CD14-positive monocyte (primary cell): Measurements from ENCODE around the gene MARVELD1. TPM values are rescaled to one million over a fixed set of nuclear protein-coding genes. Genes with fewer than 3 reads are reported as not detected.

Experiments used
- DNase-seq, 3 donors: peaks; one replicate each; pipeline ENCODE4 v3.0.0-alpha.2; 2011 to 2022
- H2AFZ ChIP-seq: 2 replicates; pipeline ENCODE4 v1.6.0; 2012; ENCODE audit warnings: mild to moderate bottlenecking, low read depth, low read length, inconsistent platforms; ENCODE audit not compliant: insufficient read depth, poor library complexity, severe bottlenecking
- H3K27ac ChIP-seq, 2 donors: 1 replicate in 1 of 2; 2 replicates in 1 of 2; pipeline ENCODE4 v1.5.1; 2012 to 2013; ENCODE audit warnings: low read length in 2 of 2, control low read depth in 1 of 2, inconsistent platforms in 1 of 2, low read depth in 1 of 2, mild to moderate bottlenecking in 1 of 2
- H3K27me3 ChIP-seq, 2 donors: one replicate each; pipeline versions ENCODE4 v1.6.0 to v1.6.1; 2011 to 2013; ENCODE audit warnings: low read length in 2 of 2; ENCODE audit not compliant: control insufficient read depth in 2 of 2, insufficient read depth in 2 of 2
- H3K36me3 ChIP-seq, 2 donors: replicated peaks in 1 of 2; 1 replicate in 1 of 2; 2 replicates in 1 of 2; pipeline versions ENCODE4 v1.5.1 to v1.6.1; 2012 to 2013; ENCODE audit warnings: low read length in 2 of 2, control low read depth in 1 of 2, inconsistent platforms in 1 of 2, mild to moderate bottlenecking in 1 of 2; ENCODE audit not compliant: insufficient read depth in 2 of 2, control insufficient read depth in 1 of 2
- H3K4me1 ChIP-seq, 2 donors: 1 replicate in 1 of 2; 2 replicates in 1 of 2; pipeline versions ENCODE4 v1.5.1 to v1.6.1; 2012 to 2013; ENCODE audit warnings: low read length in 2 of 2, control low read depth in 1 of 2, inconsistent platforms in 1 of 2, mild to moderate bottlenecking in 1 of 2, moderate library complexity in 1 of 2; ENCODE audit not compliant: insufficient read depth in 2 of 2, control insufficient read depth in 1 of 2
- H3K4me2 ChIP-seq: replicated peaks from 2 replicates; pipeline ENCODE3; 2012; ENCODE audit warnings: low read length, moderate library complexity, mild to moderate bottlenecking; ENCODE audit not compliant: poor library complexity, severe bottlenecking; ENCODE audit errors: extremely low read depth
- H3K4me3 ChIP-seq, 3 experiments: fragments of 200-600 bp in 1 of 3; sonication (generic) in 1 of 3; replicated peaks in 1 of 3; 1 replicate in 2 of 3; 2 replicates in 1 of 3; pipeline ENCODE4 v1.5.1; 2011 to 2013; ENCODE audit warnings: low read length in 3 of 3, mild to moderate bottlenecking in 3 of 3, control low read depth in 2 of 3, low read depth in 2 of 3, inconsistent platforms in 1 of 3, moderate library complexity in 1 of 3
- H3K79me2 ChIP-seq: 2 replicates; pipeline ENCODE4 v1.6.0; 2012; ENCODE audit warnings: mild to moderate bottlenecking, control low read depth, inconsistent platforms, low read length, moderate library complexity; ENCODE audit not compliant: insufficient read depth
- H3K9ac ChIP-seq: 2 replicates; pipeline ENCODE4 v1.6.0; 2017; ENCODE audit warnings: low read length, mild to moderate bottlenecking; ENCODE audit not compliant: insufficient read depth, poor library complexity, severe bottlenecking
- H3K9me3 ChIP-seq, 2 donors: replicated peaks in 1 of 2; 1 replicate in 1 of 2; 2 replicates in 1 of 2; pipeline versions ENCODE4 v1.5.1 to v1.6.1; 2012 to 2013; ENCODE audit warnings: low read length in 2 of 2, control low read depth in 1 of 2; ENCODE audit not compliant: control insufficient read depth in 1 of 2, insufficient read depth in 1 of 2
- H4K20me1 ChIP-seq: 2 replicates; pipeline ENCODE4 v1.6.0; 2012; ENCODE audit warnings: mild to moderate bottlenecking, low read length, control low read depth, moderate library complexity; ENCODE audit not compliant: insufficient read depth
- H3K27ac Mint-ChIP-seq, 7 donors: one replicate each; pipeline ENCODE4 v1.8.0; 2020; ENCODE audit warnings: mild to moderate bottlenecking in 7 of 7, mixed read lengths in 7 of 7, moderate library complexity in 6 of 7, inconsistent platforms in 2 of 7
- H3K27me3 Mint-ChIP-seq, 3 donors: one replicate each; pipeline ENCODE4 v1.8.0; 2021 to 2022; ENCODE audit warnings: low read depth in 3 of 3, mild to moderate bottlenecking in 3 of 3, mixed read lengths in 3 of 3, moderate library complexity in 3 of 3, inconsistent platforms in 1 of 3
- H3K36me3 Mint-ChIP-seq, 2 donors: one replicate each; pipeline ENCODE4 v1.8.0; 2020; ENCODE audit warnings: mixed read lengths in 2 of 2, inconsistent platforms in 1 of 2, mild to moderate bottlenecking in 1 of 2
- H3K4me1 Mint-ChIP-seq: one replicate; pipeline ENCODE4 v1.8.0; 2020; ENCODE audit warnings: mild to moderate bottlenecking, mixed read lengths
- H3K4me3 Mint-ChIP-seq, 2 donors: one replicate each; pipeline ENCODE4 v1.8.0; 2020; ENCODE audit warnings: mild to moderate bottlenecking in 2 of 2, mixed read lengths in 2 of 2, moderate library complexity in 1 of 2
- H3K9me3 Mint-ChIP-seq, 7 donors: one replicate each; pipeline ENCODE4 v1.8.0; 2020 to 2022; ENCODE audit warnings: mixed read lengths in 7 of 7, mild to moderate bottlenecking in 6 of 7, moderate library complexity in 6 of 7, inconsistent platforms in 2 of 7
- CTCF ChIP-seq: fragments of 200-600 bp; IDR thresholded peaks from one replicate; pipeline ENCODE4 v1.8.0; 2022; ENCODE audit warnings: antibody characterized with exemption, mild to moderate bottlenecking
- WGBS: methylation state at CpG from one replicate; pipeline ENCODE4 v1.1.5; 2013; ENCODE audit warnings: missing lambda C conversion rate; ENCODE audit not compliant: insufficient coverage; 5-methylcytosine and 5-hydroxymethylcytosine counted together
- intact Hi-C, 2 donors: fragments of 100-400 bp; cut with micrococcal nuclease; formaldehyde crosslinking; loops; one replicate each; pipeline versions ENCODE4 v1.15.0 to v1.15.1; 2023
- polyA plus RNA-seq, 3 donors: library from polyadenylated mRNA; depleted of rRNA in 1 of 3; unstranded in 2 of 3; stranded (reverse) in 1 of 3; fragments of 300-500 nt in 2 of 3; fragments of >200 nt in 1 of 3; fragmentation: Illumina TruSeq in 2 of 3; gene quantifications; 1 replicate in 2 of 3; 2 replicates in 1 of 3; pipeline ENCODE4 v1.2.3, GENCODE V29; 2012 to 2021

MARVELD1 gene
- polyA plus RNA-seq, 3 donors = 3.7 to 28.0 (median 9.2) TPM

DNA sequence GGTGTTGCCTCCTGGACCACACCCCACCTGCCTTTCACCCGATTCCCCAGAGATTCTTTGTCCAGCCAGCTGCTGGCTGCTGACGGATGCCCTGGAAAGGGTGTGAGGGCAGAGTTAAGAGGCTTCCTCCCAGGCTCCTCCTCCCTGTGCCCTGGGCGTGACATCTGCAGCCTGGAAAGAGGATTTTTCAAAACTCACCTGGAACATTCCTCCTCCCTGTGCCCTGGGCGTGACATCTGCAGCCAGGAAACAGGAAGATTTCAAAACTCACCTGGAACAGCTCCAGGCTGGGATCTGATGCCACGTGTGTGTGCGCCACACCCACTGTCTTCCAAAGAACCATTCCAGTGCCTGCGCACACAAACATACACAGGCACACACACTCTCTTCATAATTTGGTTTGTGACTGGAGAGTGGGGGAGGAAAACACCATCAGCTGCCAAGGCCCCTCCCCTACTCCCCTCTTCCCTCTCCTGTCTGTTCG, 5.2 kb downstream of the MARVELD1 start:
- H3K36me3 Mint-ChIP-seq = peaks cover 29 to 32% of the 10 kb centered on the region in 2 donors
- H3K27me3 ChIP-seq = no peaks in the 10 kb centered on the region
- H4K20me1 ChIP-seq = peaks cover 33% of the 10 kb centered on the region
- H3K27me3 Mint-ChIP-seq = peaks cover 0 to 1% (median 0%) of the 10 kb centered on the region in 3 donors
- intact Hi-C loops = no loop called here
- peak overlapping the region; percentile 51 to 68 for H3K27ac ChIP-seq
- H2AFZ ChIP-seq = no peak overlapping the region
- no peak overlapping the region for H3K9ac ChIP-seq
- H3K79me2 ChIP-seq = peaks cover 18% of the 10 kb centered on the region
- peak overlapping the region in 5 of 7 donors; percentile 15 to 87 (median 74) for H3K27ac Mint-ChIP-seq
- no peak for DNase-seq
- no peaks in the 10 kb centered on the region for H3K9me3 ChIP-seq
- no peak for TF ChIP-seq CTCF
- peaks cover 42 to 51% of the 10 kb centered on the region in 2 donors for H3K4me1 ChIP-seq
- WGBS = 44% methylated on average over 3 of the region's 8 CpGs
- H3K36me3 ChIP-seq = peaks cover 0 to 28% of the 10 kb centered on the region in 2 donors
- no peak overlapping the region for H3K4me3 Mint-ChIP-seq
- H3K9me3 Mint-ChIP-seq = peaks cover 0 to 1% (median 0%) of the 10 kb centered on the region in 7 donors
- H3K4me1 Mint-ChIP-seq = peaks cover 44% of the 10 kb centered on the region
- H3K4me2 ChIP-seq = no peak overlapping the region
- H3K4me3 ChIP-seq = no peak overlapping the region

DNA sequence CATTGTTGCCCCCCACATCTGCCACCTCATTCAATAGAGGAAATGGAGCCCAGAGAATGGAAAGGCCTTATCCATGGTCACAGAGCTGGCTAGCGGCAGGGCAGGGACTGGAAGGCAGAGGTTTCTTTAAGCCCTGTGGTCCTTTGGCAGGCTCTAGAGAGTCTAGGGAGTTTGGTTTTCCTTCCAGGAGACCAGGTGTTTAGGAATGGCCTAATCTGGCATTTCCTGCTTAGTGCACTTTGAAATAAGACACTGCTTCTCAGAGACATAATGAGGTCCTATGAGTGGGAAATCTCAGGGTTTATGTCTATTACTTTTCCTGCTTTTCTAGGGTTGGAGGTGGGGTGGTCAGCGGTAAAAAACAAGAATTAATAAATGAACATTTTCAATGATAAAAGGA, 6.1 kb downstream of the MARVELD1 start:
- no peak for DNase-seq
- Histone ChIP-seq H2AFZ (no peak overlapping the region), H3K27ac (no peak overlapping the region), H3K27me3 (no peaks in the 10 kb centered on the region), H3K4me2 (no peak overlapping the region), H3K9ac (no peak overlapping the region), H4K20me1 (peaks cover 33% of the 10 kb centered on the region), H3K4me1 (peaks cover 45 to 50% of the 10 kb centered on the region in 2 donors), H3K9me3 (no peaks in the 10 kb centered on the region), H3K79me2 (peaks cover 17% of the 10 kb centered on the region), H3K36me3 (peaks cover 0 to 28% of the 10 kb centered on the region in 2 donors), H3K4me3 (no peak overlapping the region)
- intact Hi-C loops = no loop called here
- WGBS = 100% methylated on average over 2 of the region's 2 CpGs
- peaks cover 46% of the 10 kb centered on the region for H3K4me1 Mint-ChIP-seq
- no peak for TF ChIP-seq CTCF
- H3K27ac Mint-ChIP-seq = no peak overlapping the region
- H3K4me3 Mint-ChIP-seq = no peak overlapping the region
- H3K36me3 Mint-ChIP-seq = peaks cover 29 to 32% of the 10 kb centered on the region in 2 donors
- peaks cover 0 to 1% (median 0%) of the 10 kb centered on the region in 3 donors for H3K27me3 Mint-ChIP-seq
- H3K9me3 Mint-ChIP-seq = peaks cover 0 to 1% (median 0%) of the 10 kb centered on the region in 7 donors
